Measurements from ENCODE around the gene NRG2.

The NRG2 gene

DNA sequence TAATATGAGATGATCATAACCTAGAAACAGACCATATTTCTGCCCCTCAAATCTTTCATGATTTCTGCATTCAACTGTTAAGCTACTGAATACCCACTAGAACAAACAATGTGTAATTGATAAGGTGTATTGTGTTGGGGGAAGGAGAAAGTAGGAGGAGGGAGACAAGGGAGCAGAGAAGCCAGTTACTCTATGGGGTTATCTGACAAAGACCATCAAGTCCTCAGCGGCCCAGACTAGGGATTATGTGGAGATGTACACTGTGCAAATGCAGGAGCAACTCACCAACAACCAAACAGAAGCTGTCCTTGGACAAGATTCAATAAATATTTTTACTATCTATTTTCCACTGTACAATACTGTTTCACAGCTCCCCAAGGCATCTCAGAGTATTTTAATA is 2.7 kb downstream of the NRG2 start:
- no peak for DNase-seq (ENCODE audit: low read depth)

DNA sequence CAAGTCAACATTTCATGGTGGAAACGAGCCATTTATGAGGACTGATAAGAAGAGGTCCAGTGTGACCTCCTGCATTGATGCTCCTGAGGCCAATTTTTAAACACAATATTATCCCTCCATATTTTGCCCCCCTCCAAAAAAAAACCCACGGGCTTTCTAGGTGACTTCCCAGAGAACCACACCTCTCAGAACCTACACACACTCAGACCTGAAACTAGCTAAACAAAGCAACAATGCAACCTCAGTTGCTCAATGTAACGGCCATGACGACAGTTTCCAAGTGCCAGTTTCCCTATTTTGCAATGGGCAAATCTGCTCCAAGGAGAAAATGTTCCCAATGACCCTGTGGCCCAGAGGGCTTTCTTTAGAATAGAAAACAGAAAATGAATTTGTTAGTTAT is 3.5 kb downstream of the NRG2 start:
- DNase-seq (ENCODE audit: low read depth), result no peak

DNA sequence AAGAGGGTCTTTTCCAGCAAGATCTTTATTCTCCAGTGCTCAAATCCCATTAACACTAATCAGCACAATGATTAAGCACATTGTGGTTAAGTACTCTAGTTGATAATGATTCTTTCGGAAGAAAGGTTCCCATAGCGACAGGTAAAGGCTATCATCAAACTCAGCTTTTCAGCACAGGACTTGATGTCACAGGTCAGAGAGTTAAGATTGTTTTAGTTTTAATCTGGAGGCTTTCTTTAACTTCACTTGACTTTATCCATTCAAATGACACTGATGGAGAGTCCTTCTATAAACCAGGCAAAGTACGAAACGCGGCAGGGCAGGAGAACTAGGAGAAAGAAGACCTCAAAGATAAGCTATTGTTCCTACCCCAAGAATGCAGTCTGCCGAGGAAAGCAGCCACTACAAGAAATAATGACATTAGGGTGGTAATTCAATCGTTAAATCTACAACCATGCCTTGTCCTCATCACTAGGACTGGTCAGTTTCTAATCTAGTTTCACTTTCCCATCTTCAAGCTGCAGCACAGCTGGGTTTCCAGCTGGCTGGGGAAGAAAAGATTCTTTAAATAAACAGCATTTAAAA is 4.6 kb downstream of the NRG2 start:
- DNase-seq (ENCODE audit: low read depth), result no peak

DNA sequence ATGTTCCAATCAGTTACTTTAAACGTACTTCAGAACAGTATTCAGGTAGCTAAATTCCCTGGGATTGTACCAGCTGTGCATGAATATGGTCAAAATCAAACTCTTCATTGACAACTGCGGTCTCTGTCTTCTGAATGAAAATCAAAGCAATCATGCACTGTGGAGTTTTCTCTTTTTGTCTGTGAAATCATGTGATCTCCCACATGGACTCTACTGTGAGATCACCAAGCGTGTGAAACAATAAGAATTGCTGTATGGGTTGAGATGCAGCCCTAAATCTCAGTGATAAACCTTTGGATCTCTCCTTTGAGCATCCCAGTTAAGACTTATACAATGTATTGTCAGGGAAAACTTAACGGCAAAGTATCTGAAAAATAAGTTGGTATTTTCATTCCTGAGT is 6.1 kb downstream of the NRG2 start:
- no peak for DNase-seq (ENCODE audit: low read depth)

DNA sequence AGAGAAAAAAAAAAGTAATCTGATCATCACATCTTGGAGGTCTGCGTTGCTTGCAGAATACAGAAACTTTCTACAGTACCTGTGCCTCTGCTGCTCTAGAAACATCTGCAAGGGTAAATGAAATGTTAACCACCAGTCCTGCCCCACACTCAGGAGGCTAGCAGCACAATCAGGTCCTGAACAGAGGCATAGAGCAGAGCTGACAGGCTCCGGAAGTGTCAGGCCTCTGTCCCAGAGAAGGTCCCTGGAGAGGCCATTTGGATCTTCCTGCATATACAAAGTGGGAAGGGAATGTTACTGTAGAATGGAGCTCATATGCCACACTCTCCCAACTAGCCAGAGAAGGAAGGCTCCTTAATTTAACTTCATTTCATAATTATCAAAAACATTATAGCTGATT is 7.2 kb downstream of the NRG2 start:
- no peak for DNase-seq (ENCODE audit: low read depth)

DNA sequence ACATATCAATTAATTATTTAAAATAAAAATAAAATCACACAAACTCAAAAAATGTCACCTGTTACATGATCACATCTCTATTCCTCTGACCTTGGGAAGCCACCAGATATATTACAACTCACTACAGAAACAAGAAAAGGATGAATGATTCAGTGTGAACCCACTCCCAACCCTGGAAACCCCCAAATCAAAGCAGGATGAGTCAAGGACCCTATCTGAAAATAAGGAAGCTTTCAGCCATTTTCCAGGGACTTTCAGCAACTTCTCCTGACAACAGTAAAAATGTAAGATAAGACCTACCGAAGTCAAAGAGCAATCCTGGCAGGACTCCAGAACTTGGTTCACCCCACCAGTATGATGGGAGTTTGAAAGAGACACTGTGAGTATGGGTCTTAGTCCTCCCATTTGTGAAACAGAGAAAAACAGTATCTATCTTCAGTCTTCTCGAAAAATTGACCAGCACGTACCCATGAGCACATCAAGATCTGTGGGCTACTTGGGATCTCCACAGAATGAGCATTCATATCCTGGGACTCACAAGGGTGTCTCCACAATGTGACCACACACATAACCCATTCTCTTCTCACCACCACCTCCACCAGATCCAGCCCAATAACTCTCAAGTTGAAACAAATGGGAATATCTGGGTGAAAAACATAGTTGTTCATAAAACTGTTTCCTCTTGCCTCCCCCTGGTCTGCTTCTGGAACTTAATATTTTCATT is 9.9 kb downstream of the NRG2 start:
- no peak for DNase-seq (ENCODE audit: low read depth)

DNA sequence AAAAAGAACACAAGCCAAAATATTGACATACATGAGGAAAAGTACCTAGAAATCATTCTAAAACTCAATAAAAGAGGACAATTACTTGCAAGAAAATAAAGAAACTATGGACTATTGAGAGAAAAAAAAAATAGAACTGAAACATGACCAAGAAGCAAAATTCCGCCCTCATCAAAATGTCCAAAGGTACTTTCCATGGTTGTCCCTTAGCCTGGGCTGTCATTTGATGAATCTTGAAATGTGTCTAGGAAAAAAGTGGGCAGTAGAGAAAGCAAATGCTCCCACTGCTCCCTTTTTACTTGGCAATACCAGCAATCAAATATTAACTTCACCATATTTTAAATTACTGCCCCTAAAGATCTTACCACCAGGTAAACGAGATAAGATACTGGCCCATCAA is 10.8 kb downstream of the NRG2 start:
- DNase-seq (ENCODE audit: low read depth), result no peak

DNA sequence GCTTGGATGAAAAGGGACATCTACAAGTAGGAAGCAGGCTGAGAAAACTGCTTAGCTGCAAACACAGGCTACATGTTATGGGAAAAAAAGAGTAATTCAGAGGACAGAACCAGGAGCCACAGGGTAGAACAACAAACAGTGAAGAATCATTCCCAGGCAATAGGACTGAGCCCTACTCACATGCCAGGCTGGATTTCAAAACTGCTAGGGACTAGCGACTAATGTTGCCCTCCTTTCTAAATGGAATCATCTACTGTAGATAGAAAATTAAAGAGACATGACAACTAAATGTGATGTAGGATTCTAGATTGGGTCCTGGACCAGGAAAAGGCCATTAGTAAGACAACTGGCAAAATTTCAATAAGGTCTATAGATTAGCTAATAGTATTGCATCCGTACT is 15.3 kb downstream of the NRG2 start:
- DNase-seq (ENCODE audit: low read depth), result no peak

DNA sequence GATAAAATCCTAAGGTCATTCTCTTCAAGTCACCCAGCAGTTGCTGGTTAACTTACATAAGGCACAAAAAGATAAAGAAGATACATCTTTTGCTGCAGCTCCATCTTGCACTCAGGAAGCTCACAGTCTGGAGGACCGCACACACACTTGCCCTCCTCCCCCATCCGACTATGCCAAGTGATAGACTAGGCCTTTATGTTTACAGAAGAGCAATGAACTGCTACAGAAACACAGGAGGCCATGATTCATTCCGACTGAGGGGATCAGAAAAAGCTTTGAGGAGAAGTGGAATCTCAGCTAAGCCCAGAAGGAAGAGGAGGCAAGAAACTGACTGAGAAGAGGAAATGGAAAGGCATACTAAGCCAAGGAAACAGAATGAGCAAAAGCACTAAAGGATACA is 17.4 kb downstream of the NRG2 start:
- no peak for DNase-seq (ENCODE audit: low read depth)

DNA sequence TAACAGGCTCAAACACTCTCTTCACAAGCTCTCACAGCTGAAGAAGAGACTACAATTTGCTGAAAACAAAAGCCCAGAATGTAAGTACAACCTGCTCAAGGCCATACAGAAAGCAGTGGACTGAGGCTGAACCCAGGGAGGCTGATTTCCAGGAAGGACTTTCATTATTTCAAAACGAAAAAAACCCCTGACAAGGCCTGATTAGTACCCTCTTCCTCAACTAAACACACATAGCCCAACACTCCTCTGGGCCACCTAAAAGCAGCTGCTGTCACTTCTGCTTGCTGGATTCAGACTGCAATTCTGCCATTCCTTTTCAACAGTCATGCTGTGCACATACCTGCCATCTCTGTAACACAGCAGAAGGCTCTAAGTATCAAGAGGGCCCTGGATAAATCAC is 18.2 kb downstream of the NRG2 start:
- DNase-seq (ENCODE audit: low read depth), result no peak

DNA sequence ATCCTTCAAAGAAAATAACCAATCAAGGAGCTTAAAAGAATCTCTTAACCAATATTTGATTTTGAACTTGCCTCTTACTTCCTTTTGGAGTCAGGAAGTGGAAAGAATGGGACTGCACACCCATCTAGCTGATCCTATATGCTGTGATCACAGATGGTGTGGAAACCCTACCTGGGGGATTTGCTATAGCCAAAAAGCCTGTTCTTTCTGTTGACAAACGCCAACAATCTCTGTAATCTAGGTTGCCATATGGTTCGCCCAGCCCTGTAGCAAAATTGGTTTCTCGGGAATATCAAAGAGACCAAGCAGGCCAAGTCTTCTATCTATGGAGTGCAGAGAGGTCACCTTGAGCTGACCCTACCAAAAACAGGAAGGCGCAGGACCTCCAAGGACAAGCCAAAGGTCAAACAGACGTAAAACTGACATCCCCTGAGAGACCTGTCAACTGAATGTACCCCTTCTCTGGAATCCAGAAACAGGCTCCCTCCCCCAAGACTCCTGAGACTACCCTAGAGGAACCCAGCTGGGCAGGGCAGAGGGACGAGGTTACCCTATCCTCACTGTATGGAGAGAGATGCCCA is 19.4 kb downstream of the NRG2 start:
- no peak for DNase-seq (ENCODE audit: low read depth)

DNA sequence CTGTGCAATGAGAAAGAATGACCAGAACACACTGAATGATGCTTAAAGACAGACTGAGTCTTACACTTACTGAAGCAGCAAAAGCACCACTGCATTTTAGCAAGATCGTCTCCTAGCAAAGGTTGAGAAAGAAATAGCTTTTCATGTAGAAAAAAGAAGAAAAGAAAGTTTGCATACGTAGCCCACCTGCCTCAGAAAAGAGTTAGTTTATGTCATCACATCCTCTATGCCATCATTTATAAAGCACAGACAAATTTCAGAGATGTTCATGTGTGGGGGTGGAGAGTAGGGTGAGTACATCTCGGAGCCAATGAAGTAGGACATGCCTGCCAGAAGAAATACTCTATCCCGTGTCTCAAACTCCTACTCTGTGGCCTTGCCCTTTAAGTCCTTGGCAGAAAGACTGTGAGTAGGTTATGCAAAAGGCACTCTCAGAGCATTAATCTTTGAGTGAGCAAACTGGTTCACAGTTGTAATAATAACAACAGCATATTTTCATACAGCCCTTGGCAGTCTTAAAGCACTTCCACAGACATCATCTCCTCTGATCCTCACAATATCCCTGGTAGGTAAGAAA is 22.4 kb downstream of the NRG2 start:
- no peak for DNase-seq (ENCODE audit: low read depth)

DNA sequence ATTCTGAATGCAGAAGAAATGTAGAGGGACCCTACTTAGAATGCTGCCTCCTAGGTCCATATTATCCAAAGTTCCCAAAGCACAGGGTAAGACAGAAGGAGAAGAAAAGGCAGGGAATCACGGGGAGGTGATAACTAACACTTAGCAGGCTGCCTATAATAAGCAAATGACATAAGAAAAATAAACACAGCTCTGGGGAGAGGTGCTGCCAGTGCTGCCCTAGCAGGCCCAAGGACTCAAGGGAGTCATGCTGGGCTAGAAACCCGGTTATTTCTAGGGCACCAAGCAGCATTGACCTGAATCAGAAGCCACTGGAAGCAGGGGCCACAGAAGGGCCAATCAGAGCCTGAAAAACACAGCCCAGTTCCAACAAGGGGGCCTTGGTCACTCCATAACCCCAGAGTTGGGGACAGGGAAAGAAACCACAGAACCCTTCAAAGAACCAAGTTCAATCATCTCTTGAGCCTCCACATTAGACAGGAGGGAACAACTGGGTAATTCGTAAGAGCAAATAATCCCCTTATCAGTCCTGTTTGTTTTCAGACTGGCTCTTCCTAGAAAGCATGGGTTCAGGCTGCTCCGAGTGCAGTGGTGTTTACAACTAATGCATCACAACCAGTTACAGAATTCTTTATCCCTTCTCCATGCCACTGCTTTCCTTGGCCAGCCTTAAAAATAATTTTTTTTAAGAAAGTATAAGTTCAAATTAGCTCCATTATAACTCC is 24.0 kb downstream of the NRG2 start:
- no peak for DNase-seq (ENCODE audit: low read depth)

DNA sequence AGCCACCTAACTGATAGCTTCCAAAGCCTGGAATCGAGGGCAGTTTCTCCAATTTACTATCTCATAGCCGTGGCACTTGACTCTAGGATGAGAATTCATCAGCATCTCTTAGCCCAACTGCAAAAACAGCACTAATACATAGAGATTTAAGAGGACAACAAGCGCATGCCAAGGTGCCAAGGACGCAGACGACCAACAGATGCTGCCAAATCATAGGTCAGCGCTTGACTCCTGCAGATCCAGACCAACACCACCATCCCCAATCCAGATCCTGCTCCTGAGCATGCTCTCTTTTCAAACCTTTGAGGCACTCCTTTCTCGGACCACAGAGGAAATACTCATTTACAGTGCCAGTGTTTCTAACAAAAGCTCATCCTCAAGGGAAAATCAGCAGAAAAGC is 24.6 kb downstream of the NRG2 start:
- no peak for DNase-seq (ENCODE audit: low read depth)

DNA sequence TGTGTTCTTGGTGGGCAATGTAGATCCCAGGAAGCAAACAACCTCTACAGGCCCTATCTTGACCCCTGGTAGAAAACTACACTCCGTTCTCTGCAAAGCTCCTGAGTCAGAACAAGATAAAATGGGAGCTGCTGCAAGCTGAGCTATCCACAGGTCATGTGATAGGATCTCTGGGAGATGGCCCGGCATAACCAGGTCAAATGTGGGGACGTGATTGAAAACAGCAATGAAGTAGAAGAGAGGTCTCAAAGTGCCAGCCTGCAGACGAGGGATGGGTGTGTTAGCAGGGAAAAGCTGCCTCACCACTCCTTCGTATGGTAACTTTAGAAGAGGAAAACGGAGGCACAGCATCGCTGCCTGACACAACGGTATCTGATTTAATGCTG is 25.0 kb downstream of the NRG2 start:
- DNase-seq (ENCODE audit: low read depth), result no peak

DNA sequence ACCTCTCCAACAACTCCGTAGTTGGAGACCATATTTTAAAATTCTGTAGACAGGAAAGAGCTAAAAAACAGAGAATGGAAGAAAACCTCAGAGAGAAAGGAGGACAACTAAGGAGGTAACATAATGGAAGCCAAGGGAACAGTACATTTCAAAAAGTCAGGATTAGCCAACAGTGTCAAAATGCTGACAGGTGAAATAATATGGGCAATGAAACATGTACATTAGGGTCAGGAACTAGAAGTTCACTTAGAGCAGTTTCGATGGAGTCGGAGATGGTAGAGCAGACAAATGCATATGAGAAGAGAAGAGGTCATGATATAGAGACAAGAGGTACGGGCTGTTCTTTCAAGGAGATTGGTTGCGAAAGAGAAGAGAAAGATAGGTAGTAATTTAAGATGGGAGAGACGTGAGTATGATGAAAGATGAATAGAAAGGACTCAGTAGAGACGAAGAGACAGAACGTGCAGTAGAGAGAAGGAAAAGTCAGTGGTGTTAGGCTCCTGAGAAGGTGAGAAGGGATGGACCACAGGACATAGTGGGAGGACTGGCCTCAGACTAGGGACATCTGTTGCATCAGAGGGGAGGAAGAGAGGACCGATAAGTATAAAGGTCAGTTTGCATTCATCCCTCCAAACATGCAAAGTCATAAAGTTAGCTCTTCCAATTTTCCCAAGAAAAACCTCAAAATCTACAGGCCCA is 25.6 kb downstream of the NRG2 start:
- no peak for DNase-seq (ENCODE audit: low read depth)

DNA sequence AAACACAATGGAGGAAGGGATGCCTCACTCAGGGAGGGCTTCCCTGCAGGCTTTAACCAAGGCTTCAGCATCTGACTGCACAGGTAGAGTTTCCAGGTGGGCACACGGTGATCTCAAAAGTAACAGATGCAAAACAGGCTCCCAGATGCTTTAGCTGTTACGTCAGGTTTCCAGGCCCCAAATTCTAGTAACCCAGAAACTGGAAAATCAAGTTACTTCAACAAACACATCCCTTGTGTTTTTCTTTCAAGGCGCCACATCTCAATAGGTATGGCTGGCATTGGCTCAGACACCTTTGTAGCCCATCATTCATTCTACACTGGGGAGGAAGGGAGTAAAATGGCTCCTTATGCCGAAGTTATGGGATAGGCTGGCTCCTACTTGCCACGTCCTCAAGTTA is 27.4 kb downstream of the NRG2 start:
- DNase-seq (ENCODE audit: low read depth), result no peak

DNA sequence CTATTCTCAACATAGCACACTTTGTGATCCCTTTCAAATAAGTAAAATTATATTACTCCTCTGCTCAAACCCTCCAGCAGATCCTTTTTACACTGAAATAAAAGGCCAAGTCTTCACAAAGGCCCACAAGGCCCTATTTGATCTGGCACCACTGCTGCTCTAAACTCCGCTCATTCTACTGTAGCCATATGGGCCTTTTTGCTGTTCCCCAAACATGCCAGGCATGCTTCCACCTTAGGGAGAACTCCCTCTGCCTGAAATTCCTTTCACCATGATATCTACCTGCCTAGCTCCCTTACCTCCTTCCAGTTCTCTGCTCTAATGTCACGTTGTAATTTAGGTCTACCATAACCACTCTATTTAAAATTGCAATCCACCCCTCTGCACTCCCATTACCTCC is 28.3 kb downstream of the NRG2 start:
- no peak for DNase-seq (ENCODE audit: low read depth)

DNA sequence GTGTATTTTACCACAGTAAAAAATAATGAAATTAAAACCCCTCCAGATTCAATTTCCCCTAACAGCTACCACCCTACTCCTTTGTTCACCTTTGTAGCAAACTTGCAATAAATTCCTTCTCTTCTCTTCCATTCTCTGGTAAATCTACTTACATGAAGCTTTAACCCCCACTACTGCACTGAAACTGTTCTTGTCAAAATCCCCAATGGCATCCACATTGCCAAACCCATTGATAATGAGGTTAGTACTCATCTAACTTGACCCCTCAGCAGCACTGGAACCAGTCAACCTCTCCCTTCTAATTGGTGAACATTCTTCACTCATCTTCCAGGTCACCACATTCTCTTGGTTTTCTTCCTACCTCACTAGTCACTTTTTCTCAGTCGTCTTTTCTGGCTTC is 29.6 kb downstream of the NRG2 start:
- DNase-seq (ENCODE audit: low read depth), result no peak

DNA sequence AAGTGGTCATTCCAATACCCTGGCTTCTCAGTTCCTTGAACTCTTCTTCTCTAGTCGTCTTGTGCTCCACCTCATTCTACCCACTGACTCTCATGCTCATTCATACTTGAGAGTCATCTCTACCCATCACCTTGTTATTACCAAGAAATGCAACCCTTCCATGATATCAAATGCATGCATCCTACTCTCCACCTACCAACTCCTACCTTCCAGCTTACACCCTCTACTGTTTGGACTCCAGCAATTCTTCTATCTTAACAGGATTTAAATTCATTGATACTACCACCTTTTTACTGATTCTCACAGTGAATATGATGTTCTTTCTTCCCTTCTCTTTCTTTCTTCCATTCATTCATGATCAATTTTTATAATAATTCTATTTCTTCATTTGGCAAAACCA is 30.7 kb downstream of the NRG2 start:
- DNase-seq (ENCODE audit: low read depth), result no peak

DNA sequence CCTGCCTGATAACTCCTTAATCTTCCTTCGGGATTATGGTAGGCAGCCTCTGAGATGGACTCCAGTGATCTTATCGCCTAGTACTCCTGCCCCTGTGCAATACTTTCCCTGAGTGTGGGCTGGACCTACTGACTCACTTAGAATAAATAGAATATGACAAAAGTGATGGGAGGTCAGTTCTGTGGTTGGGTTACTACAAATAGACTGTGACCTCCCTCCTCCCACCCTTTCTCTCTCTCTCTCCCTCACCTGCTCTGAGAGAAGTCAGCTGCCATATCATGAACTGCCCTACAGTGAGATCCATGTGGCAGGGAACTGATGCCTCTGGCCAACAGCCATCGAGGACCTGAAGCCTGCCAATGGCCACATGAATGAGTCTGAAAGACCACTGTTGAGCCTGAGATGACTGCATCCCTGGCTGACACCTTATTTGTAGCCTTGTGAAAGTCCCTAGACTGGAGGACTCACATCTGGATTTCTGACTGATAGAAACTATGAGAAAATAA is 31.7 kb downstream of the NRG2 start:
- peak; percentile 6 for DNase-seq (ENCODE audit: low read depth)

DNA sequence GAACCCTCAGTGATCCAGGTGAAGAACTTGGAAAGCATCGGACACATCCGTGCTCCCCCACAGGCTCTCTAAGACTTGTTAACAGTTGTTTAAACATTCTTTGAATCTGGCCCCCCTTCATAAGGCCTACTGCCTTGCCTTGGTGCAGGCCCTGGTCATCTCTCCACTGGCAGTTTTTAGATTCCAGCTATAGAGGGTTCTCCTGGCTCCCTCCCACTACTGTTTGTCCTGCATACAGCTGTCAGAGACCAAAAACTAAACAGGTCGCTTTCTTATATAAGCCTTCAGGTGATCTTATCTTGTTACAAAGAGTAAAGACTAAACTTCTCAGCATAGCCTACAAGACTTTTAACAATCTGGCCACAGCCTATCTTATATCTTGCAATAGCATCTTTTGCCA is 32.3 kb downstream of the NRG2 start:
- DNase-seq (ENCODE audit: low read depth), result no peak
